Activated T-cell treated with anti-CD3 and anti-CD28 coated beads for 1 hour (primary cell): Measurements from ENCODE around the gene POU6F2.
"Not testable (repeated sequence)": the region's sequence is repeated elsewhere in the genome, so short reads cannot be mapped to it uniquely, and the experiment has no call there.

ENCODE experiments used
- DNase-seq: peaks from one replicate; pipeline ENCODE4 v3.0.0-alpha.2; 2020; ENCODE audit warnings: low read depth

POU6F2 gene

GRCh38 chr7:39001595-39001994 lies 23.9 kb downstream of the POU6F2 start:
- no peak for DNase-seq

- DNase-seq, result no peak
Observed at GRCh38 chr7:39002755-39003154, 25.0 kb downstream of the POU6F2 start.

GRCh38 chr7:39005036-39005435 lies 27.3 kb downstream of the POU6F2 start:
- no peak for DNase-seq

- no peak for DNase-seq
Observed at GRCh38 chr7:39005461-39005860, 27.8 kb downstream of the POU6F2 start.

- DNase-seq, result not testable (repeated sequence)
Observed at GRCh38 chr7:39013049-39013939, 35.6 kb downstream of the POU6F2 start.

- DNase-seq, result no peak
Observed at GRCh38 chr7:39016609-39017008, 38.9 kb downstream of the POU6F2 start.

GRCh38 chr7:39017369-39017915 lies 39.7 kb downstream of the POU6F2 start:
- DNase-seq, result no peak

GRCh38 chr7:39022796-39023195 lies 45.1 kb downstream of the POU6F2 start:
- DNase-seq, result no peak

GRCh38 chr7:39027491-39027890 lies 49.8 kb downstream of the POU6F2 start:
- no peak for DNase-seq

GRCh38 chr7:39033885-39034624 lies 56.3 kb downstream of the POU6F2 start:
- no peak for DNase-seq

GRCh38 chr7:39035156-39035555 lies 57.4 kb downstream of the POU6F2 start:
- no peak for DNase-seq

GRCh38 chr7:39035903-39036302 lies 58.2 kb downstream of the POU6F2 start:
- DNase-seq, result no peak

- DNase-seq, result no peak
Observed at GRCh38 chr7:39042670-39043069, 65.0 kb downstream of the POU6F2 start.

GRCh38 chr7:39043531-39043930 lies 65.8 kb downstream of the POU6F2 start:
- DNase-seq, result no peak

- DNase-seq, result no peak
Observed at GRCh38 chr7:39044489-39044888, 66.8 kb downstream of the POU6F2 start.

GRCh38 chr7:39045231-39045630 lies 67.5 kb downstream of the POU6F2 start:
- DNase-seq, result no peak

- DNase-seq, result no peak
Observed at GRCh38 chr7:39051279-39051678, 73.6 kb downstream of the POU6F2 start.

- DNase-seq, result no peak
Observed at GRCh38 chr7:39051707-39052106, 74.0 kb downstream of the POU6F2 start.

- DNase-seq, result no peak
Observed at GRCh38 chr7:39054731-39055130, 77.0 kb downstream of the POU6F2 start.

- no peak for DNase-seq
Observed at GRCh38 chr7:39056153-39056552, 78.4 kb downstream of the POU6F2 start.

- no peak for DNase-seq
Observed at GRCh38 chr7:39062811-39063210, 85.1 kb downstream of the POU6F2 start.

GRCh38 chr7:39069031-39069430 lies 91.3 kb downstream of the POU6F2 start:
- no peak for DNase-seq
